Measurements from ENCODE around the gene CBX3.

DNA sequence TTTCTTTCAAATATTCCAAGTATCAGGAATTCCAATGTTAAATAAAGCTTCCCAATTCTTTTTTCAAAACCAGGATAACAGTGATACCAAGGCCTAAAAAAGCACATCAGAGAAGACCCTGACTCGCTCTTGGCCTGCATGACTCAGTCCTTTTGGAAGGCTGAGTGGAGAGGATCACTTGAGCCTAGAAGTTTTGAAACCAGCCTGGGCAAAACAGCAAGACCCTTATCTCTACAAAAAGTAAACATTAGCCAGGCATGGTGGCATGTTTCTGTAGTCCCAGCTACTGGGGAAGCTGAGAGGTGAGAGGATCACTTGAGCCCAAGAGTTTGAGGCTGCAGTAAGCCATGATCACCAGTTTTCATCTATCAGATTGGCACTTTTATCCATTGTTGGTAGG lies 30.9 kb upstream of the CBX3 start:
- no peak for TF ChIP-seq CTCF (IDR thresholded peaks at IDR 0.05)
- no peak for TF ChIP-seq POLR2A (IDR thresholded peaks at IDR 0.05)

Data from body of pancreas (tissue), 4 donors.